Cardiac muscle cell (in vitro differentiated cells and primary cell): ENCODE measurements around the gene TMOD2. TPM values are rescaled to one million over a fixed set of nuclear protein-coding genes. Genes with fewer than 3 reads are reported as not detected.

ENCODE experiments used
- DNase-seq, 2 donors: peaks; one replicate each; pipeline versions ENCODE4 v3.0.0 to v3.0.0-alpha.2; 2010 to 2017; ENCODE audit warnings: low read depth in 1 of 2, low spot score in 1 of 2
- H3K27ac ChIP-seq: fragments of 200-600 bp; sonication (generic); 2 replicates; pipeline ENCODE4 v1.5.1; 2016
- H3K27me3 ChIP-seq: fragments of 200-600 bp; sonication (generic); 2 replicates; pipeline ENCODE4 v1.6.0; 2016; ENCODE audit warnings: control low read depth
- H3K36me3 ChIP-seq: fragments of 200-600 bp; sonication (generic); 2 replicates; pipeline ENCODE4 v1.5.1; 2016; ENCODE audit warnings: control low read depth
- H3K4me1 ChIP-seq: fragments of 200-600 bp; sonication (generic); 2 replicates; pipeline ENCODE4 v1.8.1; 2017; ENCODE audit warnings: low read depth, mild to moderate bottlenecking, mixed run types
- H3K4me3 ChIP-seq: fragments of 200-600 bp; sonication (generic); 2 replicates; pipeline ENCODE4 v1.5.1; 2016; ENCODE audit warnings: mild to moderate bottlenecking
- H3K9me3 ChIP-seq: fragments of 200-600 bp; sonication (generic); 2 replicates; pipeline ENCODE4 v1.5.1; 2017; ENCODE audit warnings: low read depth, mild to moderate bottlenecking, control low read depth
- CTCF ChIP-seq: IDR thresholded peaks from 2 replicates; pipeline ENCODE4 v1.5.1; 2012; ENCODE audit warnings: low read depth, mild to moderate bottlenecking, low read length
- polyA plus RNA-seq: library from polyadenylated mRNA; unstranded; fragments of >200 nt; fragmentation: Nextera tagmentation; extraction: Ambion mirVana; gene quantifications from 2 replicates; pipeline ENCODE4 v1.2.1, GENCODE V29; 2016
- total RNA-seq: library from RNA; depleted of rRNA; stranded (reverse); fragments of >200 nt; gene quantifications from 2 replicates; pipeline ENCODE4 v1.2.3, GENCODE V29; 2016

The TMOD2 gene
- total and polyA plus RNA-seq, 2 experiments from 2014 or later, result 1.8 to 2.8 TPM

- H3K4me1 ChIP-seq, result no peaks in the 10 kb centered on the region
- no peaks in the 10 kb centered on the region for H3K36me3 ChIP-seq
- H3K27ac ChIP-seq, result no peak overlapping the region
- H3K27me3 ChIP-seq, result no peaks in the 10 kb centered on the region
- no peaks in the 10 kb centered on the region for H3K9me3 ChIP-seq
- TF ChIP-seq CTCF, result no peak
- no peak for DNase-seq
- no peak overlapping the region for H3K4me3 ChIP-seq
These were observed 58.1 kb downstream of the TMOD2 start for GRCh38 chr15:51809457-51809856.

- no peaks in the 10 kb centered on the region for H3K36me3 ChIP-seq
- H3K9me3 ChIP-seq, result no peaks in the 10 kb centered on the region
- H3K27me3 ChIP-seq, result no peaks in the 10 kb centered on the region
- peaks cover 7% of the 10 kb centered on the region for H3K4me1 ChIP-seq
- no peak overlapping the region for H3K4me3 ChIP-seq
- no peak overlapping the region for H3K27ac ChIP-seq
- no peak for TF ChIP-seq CTCF
- no peak for DNase-seq
These were observed 61.2 kb downstream of the TMOD2 start for GRCh38 chr15:51812598-51812997.

- no peak for TF ChIP-seq CTCF
- no peak overlapping the region for H3K27ac ChIP-seq
- H3K9me3 ChIP-seq, result no peaks in the 10 kb centered on the region
- no peak overlapping the region for H3K4me3 ChIP-seq
- H3K36me3 ChIP-seq, result no peaks in the 10 kb centered on the region
- peak in 1 of 2 donors; percentile 16 for DNase-seq
- H3K4me1 ChIP-seq, result peaks cover 7% of the 10 kb centered on the region
- no peaks in the 10 kb centered on the region for H3K27me3 ChIP-seq
These were observed 63.2 kb downstream of the TMOD2 start for GRCh38 chr15:51814606-51815005.

- Histone ChIP-seq H3K4me3 (no peak overlapping the region), H3K4me1 (peaks cover 7% of the 10 kb centered on the region), H3K9me3 (no peaks in the 10 kb centered on the region), H3K27me3 (no peaks in the 10 kb centered on the region), H3K27ac (no peak overlapping the region), H3K36me3 (no peaks in the 10 kb centered on the region)
- DNase-seq, result no peak
- TF ChIP-seq CTCF, result no peak
These were observed 65.2 kb downstream of the TMOD2 start for GRCh38 chr15:51816611-51817010.

GRCh38 chr15:51818150-51818549 lies 66.8 kb downstream of the TMOD2 start:
- H3K9me3 ChIP-seq, result no peaks in the 10 kb centered on the region
- H3K27ac ChIP-seq, result no peak overlapping the region
- no peaks in the 10 kb centered on the region for H3K36me3 ChIP-seq
- no peak for DNase-seq
- H3K27me3 ChIP-seq, result no peaks in the 10 kb centered on the region
- no peak overlapping the region for H3K4me3 ChIP-seq
- TF ChIP-seq CTCF, result no peak
- H3K4me1 ChIP-seq, result peaks cover 7% of the 10 kb centered on the region

- Histone ChIP-seq H3K27ac (no peak overlapping the region), H3K4me1 (peaks cover 2% of the 10 kb centered on the region), H3K4me3 (no peak overlapping the region), H3K27me3 (no peaks in the 10 kb centered on the region), H3K9me3 (no peaks in the 10 kb centered on the region), H3K36me3 (no peaks in the 10 kb centered on the region)
- DNase-seq, result no peak
- no peak for TF ChIP-seq CTCF
These were observed 74.3 kb downstream of the TMOD2 start for GRCh38 chr15:51825698-51826097.
